Measurements from ENCODE around the gene UBE2S.
"Not testable (repeated sequence)": the region's sequence is repeated elsewhere in the genome, so short reads cannot be mapped to it uniquely, and the experiment has no call there.

UBE2S gene

DNA sequence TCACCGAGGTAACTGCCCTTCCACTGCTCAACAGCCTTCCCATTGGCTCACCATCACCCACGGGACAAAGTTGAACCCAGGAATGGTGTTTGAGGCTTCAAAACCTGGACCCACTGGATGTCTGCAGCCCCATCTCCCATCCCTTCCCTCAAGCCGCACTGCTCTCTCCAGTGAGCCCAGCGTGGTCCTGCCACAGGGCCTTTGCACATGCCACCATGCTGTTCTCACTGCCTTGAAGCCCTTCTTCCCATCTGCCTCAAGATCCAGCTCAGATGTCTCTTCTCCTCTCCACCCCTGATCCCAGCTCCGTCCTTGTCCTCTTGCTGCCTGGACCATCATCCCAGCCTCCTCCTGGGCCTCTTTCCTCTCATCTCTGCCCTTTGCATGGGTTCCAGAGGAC lies 31.5 kb upstream of the UBE2S start:
- DNase-seq: no peak

DNA sequence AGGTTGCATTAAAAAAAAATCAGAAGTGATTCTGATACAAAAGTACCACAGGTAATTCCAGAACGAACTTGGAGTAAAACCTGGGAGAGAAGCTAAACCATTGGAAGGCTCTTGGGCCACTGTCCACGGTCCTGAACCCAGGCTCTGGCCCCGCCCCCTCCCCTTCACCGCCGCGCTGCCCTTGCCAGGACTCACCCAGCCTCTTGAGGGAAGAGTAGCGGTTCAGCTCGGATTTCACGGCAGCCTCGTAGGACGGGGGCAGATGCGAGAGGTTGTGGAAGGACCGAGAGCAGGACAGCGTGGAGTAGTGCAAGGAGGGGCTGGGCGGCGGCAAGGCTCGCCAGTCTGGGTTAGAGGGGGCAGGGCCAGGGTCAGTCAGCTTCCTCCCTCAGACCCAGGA lies 29.8 kb upstream of the UBE2S start:
- DNase-seq: peak; percentile 82

DNA sequence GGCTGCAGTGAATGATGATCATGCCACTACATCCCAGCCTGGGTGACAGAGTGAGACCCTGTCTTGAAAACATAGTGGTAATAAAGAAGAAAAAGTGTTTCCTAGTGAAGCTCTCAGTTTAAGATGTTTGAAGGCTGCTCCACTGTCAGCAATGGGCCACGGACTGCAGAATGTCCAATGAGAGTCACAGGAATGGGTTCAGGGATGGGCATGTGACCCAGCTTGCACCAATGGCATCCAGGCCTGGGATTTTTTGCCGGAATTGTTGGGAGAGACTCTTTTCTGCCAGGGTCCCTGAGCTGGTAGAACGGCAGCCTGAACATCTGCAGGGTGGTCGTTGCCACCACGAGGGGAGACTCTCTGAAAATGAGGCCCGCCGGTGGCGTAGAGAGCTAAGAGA lies 29.3 kb upstream of the UBE2S start:
- no peak for DNase-seq

DNA sequence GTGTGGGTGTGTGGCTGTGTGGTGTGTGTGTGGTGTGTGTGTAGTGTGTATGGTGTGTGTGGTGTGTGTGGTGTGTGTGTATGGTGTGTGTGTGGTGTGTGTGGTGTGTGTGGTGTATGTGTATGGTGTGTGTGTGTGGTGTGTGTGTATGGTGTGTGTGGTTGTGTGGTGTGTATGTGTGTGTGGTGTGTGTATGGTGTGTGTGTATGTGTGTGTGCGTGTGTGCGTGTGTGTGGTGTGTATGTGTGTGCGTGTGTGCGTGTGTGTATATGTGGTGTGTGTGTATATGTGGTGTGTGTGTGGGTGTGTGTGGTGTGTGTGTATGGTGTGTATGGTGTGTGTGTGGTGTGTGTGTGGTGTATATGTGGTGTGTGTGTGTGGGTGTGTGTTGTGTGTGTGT lies 27.4 kb upstream of the UBE2S start:
- no peak for DNase-seq

DNA sequence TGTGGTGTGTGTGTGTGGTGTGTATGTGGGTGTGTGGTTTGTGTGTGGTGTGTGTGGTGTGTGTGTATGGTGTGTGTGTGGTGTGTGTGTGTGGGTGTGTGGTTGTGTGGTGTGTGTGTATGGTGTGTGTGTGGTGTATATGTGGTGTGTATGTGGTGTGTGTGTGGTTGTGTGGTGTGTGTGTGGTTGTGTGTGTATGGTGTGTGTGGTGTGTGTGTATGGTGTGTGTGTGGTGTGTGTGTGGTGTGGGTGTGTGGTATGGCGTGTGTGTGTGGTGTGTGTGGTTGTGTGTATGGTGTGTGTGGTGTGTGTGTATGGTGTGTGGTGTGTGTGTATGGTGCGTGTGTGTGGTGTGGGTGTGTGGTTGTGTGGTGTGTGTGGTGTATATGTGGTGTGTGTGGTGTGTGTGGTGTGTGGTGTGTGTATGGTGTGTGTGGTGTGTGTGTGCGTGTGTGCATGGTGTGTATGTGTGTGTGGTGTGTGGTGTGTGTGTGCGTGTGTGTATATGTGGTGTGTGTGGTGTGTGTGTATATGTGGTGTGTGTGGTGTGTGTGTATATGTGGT lies 26.9 kb upstream of the UBE2S start:
- DNase-seq: no peak

DNA sequence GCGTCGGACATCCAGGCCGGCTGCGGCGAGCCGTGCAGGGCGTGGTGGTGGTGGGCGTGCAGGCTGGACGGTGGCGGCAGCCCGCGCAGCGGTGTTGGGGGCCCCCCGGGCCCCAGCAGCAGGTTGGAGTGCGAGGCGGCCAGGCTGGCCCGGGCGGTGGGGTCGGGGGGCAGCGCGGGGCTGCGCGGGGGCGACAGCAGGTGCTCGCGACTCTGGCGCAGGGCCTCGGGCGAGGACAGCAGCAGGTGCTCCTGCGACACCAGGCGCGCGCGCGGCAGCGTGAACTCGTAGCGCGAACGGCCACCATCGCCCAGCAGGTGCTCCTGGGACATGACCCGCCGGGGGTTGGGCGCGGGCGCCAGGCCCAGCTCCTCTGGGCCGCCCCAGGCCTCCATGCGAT lies 25.7 kb upstream of the UBE2S start:
- no peak for DNase-seq

DNA sequence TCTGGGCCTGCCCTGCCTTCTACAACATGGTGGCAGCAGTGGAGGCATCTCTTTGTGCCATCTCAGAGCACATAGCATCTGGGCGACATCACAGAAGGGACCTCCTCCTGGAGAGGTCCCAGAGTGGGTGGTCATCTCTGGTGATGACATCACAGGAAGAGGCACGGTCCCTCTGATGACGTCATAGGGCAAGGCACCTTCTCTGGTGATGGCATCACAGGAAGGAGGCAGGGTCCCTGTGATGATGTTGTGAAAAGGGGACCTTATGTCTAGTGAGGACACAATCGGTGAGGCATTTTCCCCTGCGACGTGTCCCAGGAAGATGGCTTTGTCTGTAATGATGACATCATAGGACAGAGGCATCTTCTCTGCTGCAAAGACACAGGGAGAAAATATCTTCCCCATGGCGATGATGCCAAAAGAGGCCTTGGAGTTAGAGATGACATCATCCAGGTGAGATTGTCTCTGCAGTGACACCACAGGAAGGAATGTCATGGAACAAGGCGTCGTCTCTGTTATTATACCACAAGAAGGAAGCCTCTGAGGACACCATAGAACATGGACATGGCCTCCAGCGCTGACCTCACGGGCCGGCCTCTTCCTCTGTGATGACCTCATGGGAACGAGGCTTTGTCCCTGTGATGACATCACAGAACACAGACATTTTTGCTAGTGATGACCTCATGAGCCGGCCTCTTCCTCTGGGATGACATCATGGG lies 24.8 kb upstream of the UBE2S start:
- no peak for DNase-seq

DNA sequence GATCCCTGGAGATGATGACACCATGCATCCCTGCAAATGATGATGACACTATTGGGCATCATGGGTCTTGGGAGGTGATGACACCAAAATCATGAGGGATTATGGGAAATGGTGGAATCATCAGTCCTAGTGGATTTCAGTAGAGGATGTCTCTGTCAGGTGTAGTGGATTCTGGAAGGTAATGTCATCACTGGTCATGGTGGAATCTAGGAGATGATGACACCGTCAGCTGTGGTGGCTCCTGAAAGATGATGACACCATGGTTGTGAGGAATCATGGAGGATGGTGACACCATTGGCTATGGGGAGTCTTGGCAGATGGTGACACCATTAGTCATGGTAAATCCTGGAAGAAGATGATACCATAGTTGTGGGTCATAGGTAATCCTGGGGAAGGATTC lies 23.6 kb upstream of the UBE2S start:
- DNase-seq: no peak

DNA sequence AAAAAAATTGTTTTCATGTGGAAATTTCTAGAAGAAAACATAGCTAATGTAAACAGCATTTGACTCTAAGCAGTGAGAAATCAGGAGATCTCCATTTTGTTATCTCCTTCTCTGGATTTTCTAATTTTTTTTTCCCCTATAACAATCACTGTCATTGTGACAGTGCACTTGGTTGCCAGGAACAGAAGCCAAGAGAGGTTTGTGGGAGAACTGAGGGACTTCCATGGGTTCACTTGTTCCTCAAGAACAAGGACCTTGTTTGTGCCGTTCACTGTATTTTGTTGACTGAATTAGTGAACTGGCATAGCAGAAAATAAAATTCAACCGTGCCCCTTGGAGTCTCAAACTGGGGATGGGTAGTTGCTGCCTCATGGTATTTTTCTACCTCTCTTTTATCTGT lies 18.5 kb upstream of the UBE2S start:
- no peak for DNase-seq

DNA sequence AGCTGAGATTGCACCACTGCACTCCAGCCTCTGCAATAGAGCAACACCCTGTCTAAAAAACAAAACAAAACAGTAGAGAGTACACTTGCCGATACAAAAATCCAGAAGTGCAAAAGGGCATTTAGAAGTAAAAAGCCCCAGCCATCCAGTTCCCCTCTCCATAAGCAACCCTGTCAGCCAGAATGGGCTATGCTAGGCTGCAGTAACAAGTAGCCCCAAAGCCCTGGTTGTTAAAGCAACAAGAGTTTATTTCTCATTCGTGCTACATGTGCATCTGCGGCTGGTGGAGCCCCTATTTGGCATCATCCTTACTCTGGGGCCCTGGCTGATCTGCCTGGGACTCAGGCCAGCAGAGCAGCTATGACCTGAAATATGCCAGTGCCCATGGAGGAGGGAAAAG lies 16.9 kb upstream of the UBE2S start:
- no peak for DNase-seq

DNA sequence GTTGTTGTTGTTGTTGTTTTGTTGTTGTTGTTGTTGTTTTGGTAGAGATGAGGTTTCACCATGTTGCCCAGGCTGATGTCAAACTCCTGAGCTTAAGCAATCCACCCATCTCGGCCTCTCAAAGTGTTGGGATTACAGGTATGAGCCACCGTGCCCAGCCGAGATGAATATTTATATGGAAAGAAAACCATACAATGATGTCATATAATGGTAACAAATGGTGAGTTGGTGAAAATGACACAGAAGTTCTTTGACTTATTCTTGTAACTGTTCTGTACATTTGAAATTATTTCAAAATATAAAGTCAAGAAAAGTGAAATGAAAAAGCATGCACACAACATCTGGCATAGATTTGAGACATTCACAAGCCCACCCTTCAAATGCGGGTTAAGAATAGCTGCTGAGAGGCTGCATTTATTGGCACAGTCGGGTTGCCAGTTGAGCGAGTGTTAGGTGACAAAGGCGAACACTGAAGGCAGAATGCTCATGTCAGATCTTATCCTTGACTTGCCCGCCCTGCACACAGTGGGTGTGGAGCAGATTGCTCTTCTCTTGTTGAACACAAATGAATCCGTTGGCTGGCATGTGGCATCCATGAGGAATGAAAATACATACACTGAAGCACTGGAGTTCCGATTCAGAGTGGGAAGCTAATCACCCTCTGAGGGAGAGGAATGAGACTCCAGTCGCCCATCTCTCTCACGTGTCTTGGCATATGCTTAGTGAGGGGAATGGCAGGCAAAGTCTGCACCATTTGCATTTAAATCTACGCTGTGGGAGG lies 15.8 kb upstream of the UBE2S start:
- DNase-seq: no peak

DNA sequence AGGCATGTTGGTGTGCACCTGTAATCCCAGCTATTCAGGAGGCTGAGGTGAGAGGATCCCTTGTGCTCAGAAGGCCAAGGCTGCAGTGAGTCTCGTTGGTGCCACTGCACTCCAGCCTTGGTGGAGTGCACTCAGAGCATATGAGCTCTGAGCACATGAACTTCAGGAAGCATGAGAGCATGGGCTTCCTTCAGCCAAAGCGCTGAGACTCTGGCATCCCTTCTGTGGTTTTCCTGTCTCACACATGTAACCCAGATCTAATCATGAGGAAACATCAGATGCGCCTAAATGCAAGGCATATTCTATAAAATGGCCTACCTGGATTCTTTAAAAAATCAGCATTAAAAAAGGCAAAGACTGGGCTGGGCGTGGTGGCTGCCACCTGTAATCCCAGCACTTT lies 13.7 kb upstream of the UBE2S start:
- not testable (repeated sequence) for DNase-seq

DNA sequence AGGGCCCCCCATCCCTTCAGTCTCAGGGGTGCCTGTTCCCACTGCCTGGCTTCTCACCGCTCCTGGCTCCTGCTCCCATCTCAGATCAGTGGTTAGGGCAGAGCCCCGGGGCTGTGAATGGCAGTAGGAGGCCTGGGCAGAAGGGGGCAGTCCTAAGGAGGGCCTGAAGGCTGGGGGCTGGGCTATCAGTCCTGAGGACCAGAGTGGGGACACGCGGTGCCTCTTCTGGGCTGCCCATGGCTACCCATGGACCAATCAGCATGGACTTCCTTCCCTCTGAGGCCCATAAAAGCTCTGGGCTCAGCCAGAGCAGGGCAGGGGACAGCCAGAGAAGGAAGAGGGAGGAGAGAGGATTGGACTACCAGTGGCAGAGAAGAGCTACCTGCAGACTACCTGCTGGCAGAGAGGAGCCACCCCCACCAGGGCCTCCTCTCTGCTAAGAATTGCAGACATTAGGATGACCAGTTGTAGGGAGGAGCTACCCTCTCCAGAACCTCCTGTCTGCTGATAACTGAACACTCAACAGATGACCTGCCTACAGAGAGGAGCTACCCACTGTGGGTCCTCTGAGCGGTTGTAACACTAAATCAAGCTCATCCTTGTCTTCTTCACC lies 12.1 kb upstream of the UBE2S start:
- no peak for DNase-seq

DNA sequence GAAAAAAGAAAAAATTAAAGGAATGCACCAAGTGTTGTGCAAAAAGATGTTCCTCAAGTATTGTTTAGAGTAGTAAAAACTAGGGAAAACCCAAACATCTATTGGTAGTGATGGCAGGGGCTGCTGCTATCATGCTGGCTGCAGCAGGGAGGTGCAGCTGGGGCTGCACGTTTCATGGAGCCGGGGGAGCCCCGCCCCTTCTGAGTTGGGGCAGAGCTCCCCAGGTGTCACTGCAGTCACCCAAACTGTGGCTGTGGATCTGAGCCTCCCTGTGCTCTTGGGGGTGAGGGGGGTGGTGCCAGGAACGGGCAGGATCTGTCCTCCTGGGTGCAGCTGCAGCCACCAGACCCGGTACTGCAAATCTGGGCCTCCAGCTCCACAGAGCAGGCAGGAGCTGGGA lies 11.5 kb upstream of the UBE2S start:
- no peak for DNase-seq

DNA sequence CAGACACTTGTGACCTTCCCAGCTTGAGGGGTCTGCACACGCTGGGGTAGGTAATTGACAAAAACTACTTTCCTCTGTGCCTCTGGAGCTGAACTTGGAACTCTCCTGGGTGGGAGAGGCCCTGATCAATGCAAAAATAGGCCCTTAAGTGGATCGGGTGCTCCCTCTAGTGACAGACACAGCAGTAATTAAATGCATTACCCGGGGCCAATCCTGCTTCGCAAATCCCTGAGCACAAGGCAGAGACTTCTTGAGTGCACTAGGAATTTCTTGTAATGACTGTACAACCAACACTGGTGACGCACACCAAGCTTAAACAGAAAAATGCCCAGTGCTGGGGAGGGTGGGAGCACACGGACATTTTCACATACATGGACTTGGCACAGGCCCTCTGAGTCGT lies 10.6 kb upstream of the UBE2S start:
- DNase-seq: peak; percentile 74

DNA sequence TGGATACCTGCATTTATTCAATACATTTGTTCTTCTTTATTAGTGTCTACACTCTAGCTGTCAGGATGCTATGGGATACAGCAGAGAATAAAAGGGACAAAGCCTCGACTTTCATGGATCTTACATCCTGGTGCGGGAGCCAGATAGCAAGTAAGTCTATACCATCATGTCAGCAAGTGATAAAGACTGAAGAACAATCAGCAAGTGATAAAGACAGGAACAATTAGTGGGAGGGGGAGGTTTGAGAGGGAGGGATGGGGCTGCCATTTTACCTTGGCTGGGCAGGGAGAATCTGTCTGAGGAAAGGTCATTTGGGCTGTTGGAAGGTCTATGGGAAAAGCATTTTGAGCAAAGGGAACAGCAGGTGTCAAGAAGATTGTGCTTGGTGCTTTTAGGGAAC lies 2.6 kb upstream of the UBE2S start:
- no peak for DNase-seq

DNA sequence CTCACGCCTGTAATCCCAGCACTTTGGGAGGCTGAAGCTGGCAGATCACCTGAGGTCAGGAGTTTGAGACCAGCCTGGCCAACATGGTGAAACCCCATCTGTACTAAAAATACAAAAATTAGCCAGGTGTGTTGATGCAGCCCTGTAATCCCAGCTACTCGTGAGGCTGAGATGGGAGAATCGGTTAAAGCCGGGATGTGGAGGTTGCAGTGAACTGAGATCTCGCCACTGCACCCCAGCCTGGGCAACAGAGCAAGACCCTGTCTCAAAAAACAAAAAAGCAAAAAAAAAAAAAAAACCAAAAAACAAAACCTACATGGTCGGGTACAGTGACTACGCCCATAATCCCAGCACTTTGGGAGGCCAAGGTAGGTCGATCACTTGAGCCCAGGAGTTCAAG lies 1.6 kb upstream of the UBE2S start:
- DNase-seq: not testable (repeated sequence)

DNA sequence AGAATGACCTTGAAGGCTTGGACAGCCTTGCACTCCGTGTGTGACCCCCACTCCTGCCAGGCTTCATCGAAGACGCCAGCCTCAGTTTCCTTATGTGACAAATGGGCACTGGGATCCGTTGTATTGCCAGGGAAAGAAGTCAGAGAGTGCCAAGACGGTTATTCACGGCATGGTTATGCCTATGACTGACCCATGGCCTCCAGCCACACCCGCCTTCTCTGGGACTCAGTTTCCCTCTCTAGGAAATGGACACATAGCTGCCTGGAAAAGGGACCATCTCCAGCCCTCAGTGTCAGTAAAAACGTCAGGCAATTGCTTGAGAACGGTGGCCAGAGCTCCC lies 915 bp upstream of the UBE2S start:
- no peak for DNase-seq

DNA sequence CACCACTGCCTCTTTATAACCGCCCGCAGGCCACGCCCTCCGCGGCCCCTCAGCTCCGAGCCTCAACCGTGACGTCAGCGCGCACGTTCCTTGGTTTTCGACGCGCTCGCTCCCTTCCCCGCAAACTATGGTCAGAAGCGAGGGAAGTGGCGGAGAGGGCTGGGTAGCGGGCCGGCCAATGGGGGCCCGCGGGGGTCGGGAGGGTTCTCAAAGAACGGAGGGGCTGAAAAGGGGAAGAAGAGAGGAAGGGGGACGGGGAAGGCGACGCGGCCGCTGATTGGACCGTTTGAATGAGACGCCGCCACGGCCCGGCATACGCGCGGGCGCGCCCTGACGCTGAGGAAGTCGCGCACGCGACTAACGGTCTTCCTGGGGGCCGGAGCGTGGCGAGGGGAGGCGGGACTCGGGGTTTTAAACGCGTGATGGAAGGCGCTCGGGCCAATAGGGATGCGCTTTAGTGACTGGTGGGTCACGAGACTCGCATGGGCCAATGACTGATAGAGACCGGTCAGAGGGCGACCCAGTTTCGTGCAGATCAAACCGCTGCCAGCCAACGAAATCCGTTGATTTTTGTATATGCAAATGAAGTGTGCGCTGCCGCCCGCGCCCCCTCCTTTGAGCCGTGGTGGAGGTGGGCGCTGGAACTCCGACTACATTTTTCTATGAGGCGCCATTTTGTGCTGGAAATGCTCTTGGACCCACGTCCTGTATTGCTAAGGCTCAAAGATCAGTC lies 378 bp upstream of the UBE2S start:
- peak; percentile 99 for DNase-seq

DNA sequence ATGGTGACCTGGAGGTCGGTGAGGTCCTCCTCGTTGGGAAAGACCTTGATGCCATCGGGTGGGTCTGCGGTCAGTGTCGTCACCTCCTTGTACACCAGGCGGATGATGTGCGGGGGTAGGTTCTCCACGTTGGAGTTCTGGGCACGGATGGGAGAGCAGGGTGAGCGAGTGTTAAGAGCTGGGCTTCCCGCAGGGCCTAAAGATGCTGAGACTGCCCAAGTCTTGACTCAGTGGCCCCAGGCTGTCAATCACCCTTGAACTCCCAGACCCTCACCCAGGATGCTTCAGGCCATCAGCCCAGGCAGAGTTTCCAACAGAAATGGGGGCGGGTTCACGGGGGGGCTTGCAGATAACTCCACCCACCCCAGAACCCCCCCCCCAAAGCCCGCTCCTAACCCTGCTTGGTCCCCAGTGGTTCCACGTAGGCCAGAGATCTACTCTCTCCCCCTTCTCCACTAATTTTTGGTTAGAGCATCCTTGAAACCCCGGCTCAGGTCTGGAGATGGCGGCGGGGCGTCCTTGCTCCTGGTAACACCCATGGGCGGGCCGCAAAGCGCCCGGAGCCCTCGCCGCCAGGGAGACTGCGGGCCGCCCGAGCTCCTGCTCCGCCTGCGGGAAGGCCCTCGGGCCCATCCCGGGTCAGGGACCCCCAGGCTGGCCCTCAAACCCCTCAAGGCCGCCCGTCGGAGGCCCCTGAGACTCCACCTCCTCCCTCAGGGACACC lies 600 bp downstream of the UBE2S start:
- DNase-seq: no peak

DNA sequence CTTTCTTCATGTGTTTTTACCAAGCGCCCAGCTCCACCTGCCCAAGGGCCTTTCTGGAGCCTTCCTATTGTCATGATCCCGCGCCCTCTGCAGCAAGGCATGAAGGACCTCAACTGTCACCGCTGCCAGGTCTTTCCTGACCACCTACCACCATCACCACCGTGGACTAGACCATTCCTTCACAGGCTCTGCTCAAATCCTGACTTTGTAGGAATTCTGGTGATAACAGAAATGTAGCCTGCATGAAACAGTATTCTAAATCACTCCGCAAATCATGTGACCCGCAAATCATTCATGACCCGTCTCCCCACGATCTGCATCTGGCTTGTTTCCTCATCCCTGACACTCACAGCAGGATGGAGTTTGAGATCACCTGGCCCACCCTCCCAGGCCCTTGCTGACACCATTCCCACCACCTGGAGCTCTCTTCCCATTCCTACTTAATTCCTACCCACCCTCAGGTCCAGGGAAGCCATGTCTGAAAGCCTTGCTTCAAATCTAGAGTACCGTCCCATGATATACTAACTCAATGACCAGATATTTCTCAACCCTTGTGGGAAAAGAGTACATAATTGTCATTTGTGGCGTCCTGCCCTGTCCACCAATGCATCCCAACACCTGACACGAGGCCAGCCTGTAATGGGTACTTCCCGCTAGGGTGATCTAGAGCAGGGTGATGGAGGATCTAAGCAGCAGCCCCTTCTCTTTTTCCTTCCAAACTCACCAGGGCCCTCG lies 1.3 kb downstream of the UBE2S start:
- no peak for DNase-seq

DNA sequence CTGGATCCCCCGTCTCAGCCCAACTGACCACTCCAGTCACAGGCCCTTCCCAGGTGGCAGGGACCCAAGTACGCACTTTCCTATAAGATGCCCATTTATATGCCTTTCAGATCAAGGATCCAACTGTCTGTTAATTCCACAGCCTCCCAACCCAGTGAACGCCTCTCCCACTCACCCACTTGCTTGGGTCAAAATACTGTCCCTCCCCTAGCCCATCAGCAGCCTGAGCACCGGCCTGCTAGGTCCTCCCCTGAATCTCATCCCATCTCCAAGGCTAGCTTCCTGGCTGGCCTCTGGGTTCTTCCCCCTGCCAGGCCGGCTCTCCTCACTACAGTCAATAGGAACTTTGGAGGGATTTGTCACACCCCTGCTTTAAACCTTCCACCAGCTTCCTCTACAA lies 1.9 kb downstream of the UBE2S start:
- DNase-seq: no peak

All from right hindlimb (tissue), 1 donor.